GM15510 (cell line): ENCODE results near the gene IGSF8.

Experiments
- POLR2A ChIP-seq: IDR thresholded peaks from 3 replicates; pipeline ENCODE4 v1.6.1; 2011; ENCODE audit warnings: borderline replicate concordance; ENCODE audit not compliant: insufficient read length; ENCODE audit errors: extremely low read depth

Gene IGSF8

GRCh38 chr1:160070243-160071163 is 27.9 kb downstream of the IGSF8 start:
- TF ChIP-seq POLR2A, result no peak

- TF ChIP-seq POLR2A, result no peak
Measured at GRCh38 chr1:160069460-160070231, 28.8 kb downstream of the IGSF8 start, which contains the start of gene KCNJ10. Gene KCNJ10 (minus strand): TSS chr1:160070160. CDS start chr1:160042532, 27,628 bp downstream.

- TF ChIP-seq POLR2A, result no peak
Measured at GRCh38 chr1:160068225-160068624, 30.2 kb downstream of the IGSF8 start.

- TF ChIP-seq POLR2A, result no peak
Measured at GRCh38 chr1:160066829-160067745, 31.3 kb downstream of the IGSF8 start.

- TF ChIP-seq POLR2A, result no peak
Measured at GRCh38 chr1:160064746-160065145, 33.7 kb downstream of the IGSF8 start.

DNA sequence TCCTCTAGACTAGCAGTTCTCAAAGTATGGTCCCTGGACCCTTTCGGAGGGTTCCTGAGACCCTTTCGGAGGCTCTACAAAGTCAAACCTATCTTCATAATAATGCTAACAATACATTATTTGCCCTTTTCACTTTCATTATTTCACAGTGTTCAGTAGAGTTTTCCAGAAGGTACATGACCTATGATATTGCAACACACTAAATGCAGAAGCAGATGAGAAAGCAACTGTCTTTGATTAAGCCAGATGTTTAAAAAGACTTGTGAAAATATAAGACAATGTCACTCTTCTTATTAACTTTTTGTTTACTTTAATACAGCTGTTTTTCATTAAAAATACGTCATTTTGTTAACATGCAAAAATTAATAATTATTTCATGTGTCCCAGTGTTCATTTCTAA is 34.3 kb downstream of the IGSF8 start:
- TF ChIP-seq POLR2A, result no peak

DNA sequence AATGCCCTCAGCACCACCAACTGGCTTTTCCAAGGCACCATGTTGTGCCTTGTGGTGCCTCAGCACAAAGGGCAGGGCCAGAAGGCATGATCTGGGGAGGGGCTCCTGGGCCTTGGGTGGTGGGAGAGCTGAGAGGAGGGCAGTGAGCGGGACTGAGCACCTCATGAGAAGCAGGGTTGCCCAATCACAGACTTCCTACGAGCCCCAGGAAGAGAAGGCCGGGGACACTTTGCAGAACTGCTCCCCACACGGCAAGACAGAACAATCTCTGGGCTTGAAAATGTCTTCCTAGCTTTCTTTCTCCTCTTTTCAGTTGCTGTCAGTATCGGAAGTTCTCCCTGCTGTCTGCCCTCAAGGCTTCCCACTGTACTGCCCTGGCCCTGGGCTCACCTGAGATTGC is 35.2 kb downstream of the IGSF8 start:
- no peak for TF ChIP-seq POLR2A

GRCh38 chr1:160062230-160062532 is 36.2 kb downstream of the IGSF8 start:
- TF ChIP-seq POLR2A, result no peak

- no peak for TF ChIP-seq POLR2A
Measured at GRCh38 chr1:160061369-160062229, 36.8 kb downstream of the IGSF8 start.

DNA sequence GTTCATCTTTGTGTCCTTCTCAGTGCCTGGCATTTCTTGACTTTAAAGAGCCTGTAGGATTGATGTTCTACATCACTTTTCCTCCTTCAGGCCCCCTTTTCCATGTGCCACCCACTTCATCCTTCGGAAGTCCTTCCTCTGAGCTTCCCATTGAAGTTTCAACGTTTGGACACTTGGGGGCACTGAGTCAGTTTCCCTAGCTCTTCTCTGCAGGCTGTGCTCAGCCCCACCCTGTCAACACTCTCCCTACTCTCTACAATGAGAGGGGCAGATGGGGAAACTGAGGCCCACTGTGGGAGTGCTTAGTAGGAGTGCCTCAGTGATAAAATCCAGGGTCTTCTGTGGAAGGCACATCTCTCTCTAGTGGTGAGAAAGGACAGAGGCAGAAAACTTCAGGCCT is 40.3 kb downstream of the IGSF8 start:
- no peak for TF ChIP-seq POLR2A

GRCh38 chr1:160056648-160057169 is 41.7 kb downstream of the IGSF8 start:
- no peak for TF ChIP-seq POLR2A

- no peak for TF ChIP-seq POLR2A
Measured at GRCh38 chr1:160053548-160054365, 44.7 kb downstream of the IGSF8 start.

DNA sequence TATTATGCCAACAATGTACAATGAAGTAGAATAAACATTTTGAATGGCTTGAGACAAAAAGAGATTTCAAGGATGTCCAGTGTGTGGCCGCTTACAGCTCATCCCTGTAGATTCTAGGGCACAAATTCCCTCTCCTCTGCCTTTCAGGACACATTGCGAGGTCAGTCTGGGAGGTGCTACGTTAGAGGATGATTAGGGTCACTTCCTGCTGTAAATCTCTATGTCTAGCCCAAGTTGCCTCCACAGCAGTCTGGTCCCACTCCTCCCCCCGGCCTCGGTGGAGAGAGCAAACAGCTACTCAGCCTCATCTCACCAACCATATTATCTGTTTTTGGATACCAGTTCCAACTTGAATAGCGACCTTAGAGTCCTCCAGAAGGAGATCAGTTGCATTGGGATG is 45.5 kb downstream of the IGSF8 start:
- no peak for TF ChIP-seq POLR2A
